HG03457 (cell line): Measurements from ENCODE around the gene RBSN.

ENCODE experiments used
- ATAC-seq: cut with Tn5 transposase; IDR thresholded peaks from one replicate; pipeline ENCODE4 v1.9.1; 2021; ENCODE audit warnings: moderate number of reproducible peaks; ENCODE audit not compliant: unreplicated experiment

RBSN gene

GRCh38 chr3:15102256-15102655 is 3.3 kb upstream of the RBSN start:
- no peak for ATAC-seq

GRCh38 chr3:15099364-15100098 is 583 bp upstream of the RBSN start:
- ATAC-seq: peak; percentile 17

GRCh38 chr3:15097891-15098290 is 1.1 kb downstream of the RBSN start:
- no peak for ATAC-seq

GRCh38 chr3:15096046-15096445 is 2.9 kb downstream of the RBSN start:
- no peak for ATAC-seq

- ATAC-seq: no peak
These were observed 4.6 kb downstream of the RBSN start for GRCh38 chr3:15094187-15094875.

GRCh38 chr3:15092686-15093085 is 6.3 kb downstream of the RBSN start:
- no peak for ATAC-seq

GRCh38 chr3:15091575-15091974 is 7.4 kb downstream of the RBSN start:
- no peak for ATAC-seq

GRCh38 chr3:15089201-15089600 is 9.7 kb downstream of the RBSN start:
- ATAC-seq: no peak

GRCh38 chr3:15086699-15087098 is 12.2 kb downstream of the RBSN start:
- no peak for ATAC-seq

GRCh38 chr3:15086263-15086662 is 12.7 kb downstream of the RBSN start:
- ATAC-seq: no peak

GRCh38 chr3:15083252-15083651 is 15.7 kb downstream of the RBSN start:
- no peak for ATAC-seq

- no peak for ATAC-seq
These were observed 16.8 kb downstream of the RBSN start for GRCh38 chr3:15081960-15082664.

GRCh38 chr3:15079091-15079490 is 19.9 kb downstream of the RBSN start:
- no peak for ATAC-seq

- no peak for ATAC-seq
These were observed 24.4 kb downstream of the RBSN start for GRCh38 chr3:15074500-15074899.

GRCh38 chr3:15071699-15072098 is 27.2 kb downstream of the RBSN start:
- ATAC-seq: no peak

- no peak for ATAC-seq
These were observed 29.5 kb downstream of the RBSN start for GRCh38 chr3:15069441-15069840.

- ATAC-seq: no peak
These were observed 32.5 kb downstream of the RBSN start for GRCh38 chr3:15066467-15066866.

- ATAC-seq: no peak
These were observed 33.4 kb downstream of the RBSN start for GRCh38 chr3:15065550-15066007.

GRCh38 chr3:15064835-15065549 is 34.0 kb downstream of the RBSN start, which contains the start of gene MRPS25:
Gene MRPS25 (minus strand): TSS chr3:15065315. CDS start chr3:15065194, 121 bp downstream.
- ATAC-seq: peak; percentile 94

- ATAC-seq: no peak
These were observed 34.6 kb downstream of the RBSN start for GRCh38 chr3:15064299-15064834.
